ENCODE results near the gene CACNG4. TPM values are rescaled to one million over a fixed set of nuclear protein-coding genes. Genes with fewer than 3 reads are reported as not detected.

CACNG4 gene
- total and polyA plus RNA-seq, 12 donors = 0.11 to 2.4 (median 0.88) TPM; not detected in 4

DNA sequence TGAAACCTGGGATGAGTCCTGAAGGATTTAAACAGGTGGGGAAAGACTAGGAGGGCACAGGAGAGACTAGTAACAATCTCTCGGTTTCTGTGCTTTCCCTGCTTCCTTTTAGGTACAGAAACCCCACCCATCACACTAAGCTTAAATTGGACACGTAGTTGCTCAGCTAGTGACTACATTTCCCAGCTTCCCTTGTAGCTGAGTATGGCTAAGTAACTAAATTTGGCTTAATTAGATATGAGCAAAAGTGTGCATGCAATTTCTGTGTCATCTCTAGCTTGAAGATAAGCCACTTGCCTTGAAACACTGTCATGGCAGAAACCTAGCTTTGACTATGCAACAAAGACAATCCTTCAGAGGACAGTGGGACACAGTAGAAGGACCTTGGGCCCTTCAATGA lies 116.3 kb downstream of the CACNG4 start:
- peaks cover 0 to 9% of the 10 kb centered on the region in 2 donors for H3K4me1 ChIP-seq (replicated peaks in 1 of 2)
- intact Hi-C loops (cut with DNase I) = no loop called here
- H3K9me3 ChIP-seq (replicated peaks in 1 of 3) = no peaks in the 10 kb centered on the region
- no peak for TF ChIP-seq POLR2A (IDR thresholded peaks at IDR 0.05)
- TF ChIP-seq, protein P1, sequence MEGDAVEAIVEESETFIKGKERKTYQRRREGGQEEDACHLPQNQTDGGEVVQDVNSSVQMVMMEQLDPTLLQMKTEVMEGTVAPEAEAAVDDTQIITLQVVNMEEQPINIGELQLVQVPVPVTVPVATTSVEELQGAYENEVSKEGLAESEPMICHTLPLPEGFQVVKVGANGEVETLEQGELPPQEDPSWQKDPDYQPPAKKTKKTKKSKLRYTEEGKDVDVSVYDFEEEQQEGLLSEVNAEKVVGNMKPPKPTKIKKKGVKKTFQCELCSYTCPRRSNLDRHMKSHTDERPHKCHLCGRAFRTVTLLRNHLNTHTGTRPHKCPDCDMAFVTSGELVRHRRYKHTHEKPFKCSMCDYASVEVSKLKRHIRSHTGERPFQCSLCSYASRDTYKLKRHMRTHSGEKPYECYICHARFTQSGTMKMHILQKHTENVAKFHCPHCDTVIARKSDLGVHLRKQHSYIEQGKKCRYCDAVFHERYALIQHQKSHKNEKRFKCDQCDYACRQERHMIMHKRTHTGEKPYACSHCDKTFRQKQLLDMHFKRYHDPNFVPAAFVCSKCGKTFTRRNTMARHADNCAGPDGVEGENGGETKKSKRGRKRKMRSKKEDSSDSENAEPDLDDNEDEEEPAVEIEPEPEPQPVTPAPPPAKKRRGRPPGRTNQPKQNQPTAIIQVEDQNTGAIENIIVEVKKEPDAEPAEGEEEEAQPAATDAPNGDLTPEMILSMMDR (IDR thresholded peaks at IDR 0.05) = no peak
- no peaks in the 10 kb centered on the region for H3K27me3 ChIP-seq
- no peak overlapping the region for H3K27ac ChIP-seq
- WGBS, 4 donors = 87 to 93% (median 90%) methylated on average over 2 of the region's 2 CpGs
- H3K36me3 ChIP-seq (replicated peaks in 1 of 2) = peaks cover 0 to 10% of the 10 kb centered on the region in 2 donors
- no peak for DNase-seq
- H3K4me3 ChIP-seq = no peak overlapping the region

DNA sequence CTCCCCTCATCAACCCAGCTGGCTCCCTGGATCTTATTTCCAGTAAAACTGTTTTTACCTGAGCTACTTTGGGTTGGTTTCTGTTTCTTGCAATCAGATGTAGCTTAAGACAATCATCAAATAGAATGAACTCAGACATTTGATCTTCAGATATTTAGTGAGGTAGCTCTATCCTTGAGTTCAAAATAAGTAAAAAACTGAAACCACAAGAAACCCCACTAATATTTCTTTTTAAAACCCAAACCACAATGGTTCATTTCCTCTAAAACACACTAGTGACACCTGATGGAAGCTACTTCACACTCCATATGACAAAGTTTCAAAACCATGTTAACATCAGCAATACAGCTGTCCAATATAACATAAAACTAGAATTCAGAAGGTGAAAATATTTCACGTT lies 117.6 kb downstream of the CACNG4 start:
- no peak for DNase-seq
- no peaks in the 10 kb centered on the region for H3K27me3 ChIP-seq
- intact Hi-C loops (cut with DNase I) = no loop called here
- TF ChIP-seq, protein P1 (IDR thresholded peaks at IDR 0.05) = no peak
- no peak for TF ChIP-seq POLR2A (IDR thresholded peaks at IDR 0.05)
- H3K36me3 ChIP-seq (replicated peaks in 1 of 2) = peaks cover 0 to 12% of the 10 kb centered on the region in 2 donors
- peaks cover 0 to 9% of the 10 kb centered on the region in 2 donors for H3K4me1 ChIP-seq (replicated peaks in 1 of 2)
- no peaks in the 10 kb centered on the region for H3K9me3 ChIP-seq (replicated peaks in 1 of 3)
- H3K4me3 ChIP-seq = no peak overlapping the region
- H3K27ac ChIP-seq = no peak overlapping the region
- WGBS, 4 donors = 60 to 73% (median 66%) methylated on average over 1 of the region's 1 CpG

Other genes starting within 250 kb of the CACNG4 start
- not detected for gene CACNG5, start 129.6 kb upstream of the CACNG4 start, total RNA-seq
- gene CACNG5, start 129.6 kb upstream of the CACNG4 start, polyA plus RNA-seq = not detected
- 1 to 10 TPM in 5 of 9 donors, under 1 TPM in 3, not detected in 1; 0.28 to 5.9 (median 1.8) TPM for gene CACNG1, start 79.8 kb downstream of the CACNG4 start, total RNA-seq
- under 1 TPM in 2 of 3 donors, not detected in 1; 0.88 to 0.97 TPM for gene CACNG1, start 79.8 kb downstream of the CACNG4 start, polyA plus RNA-seq